GM12872 (cell line): ENCODE results near the gene SPATA12.

ENCODE experiments used
- TF ChIP-seq, protein P1 (sequence below): IDR thresholded peaks from 3 replicates; pipeline ENCODE4 v1.5.1; 2011; ENCODE audit warnings: low read depth, mild to moderate bottlenecking, low read length, moderate library complexity; ENCODE audit not compliant: insufficient read depth

The SPATA12 gene

DNA sequence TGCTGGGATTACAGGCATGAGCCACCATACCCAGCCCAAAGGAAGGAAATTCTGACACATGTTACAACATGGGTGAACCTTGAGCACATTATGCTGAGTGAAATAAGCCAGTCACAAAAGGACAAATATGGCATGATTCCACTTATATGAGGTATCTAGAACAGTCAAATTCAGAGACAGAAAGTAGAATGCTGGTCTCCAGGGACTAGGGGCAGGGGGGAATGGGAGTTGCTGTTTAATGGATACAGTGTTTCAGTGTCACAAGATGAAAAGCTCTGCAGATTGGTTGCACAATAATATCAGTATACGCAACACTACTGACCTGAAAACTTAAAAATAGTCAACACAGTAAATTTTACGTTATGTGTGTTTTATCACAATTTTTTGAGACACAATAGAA lies 4.1 kb downstream of the SPATA12 start:
- TF ChIP-seq, protein P1, sequence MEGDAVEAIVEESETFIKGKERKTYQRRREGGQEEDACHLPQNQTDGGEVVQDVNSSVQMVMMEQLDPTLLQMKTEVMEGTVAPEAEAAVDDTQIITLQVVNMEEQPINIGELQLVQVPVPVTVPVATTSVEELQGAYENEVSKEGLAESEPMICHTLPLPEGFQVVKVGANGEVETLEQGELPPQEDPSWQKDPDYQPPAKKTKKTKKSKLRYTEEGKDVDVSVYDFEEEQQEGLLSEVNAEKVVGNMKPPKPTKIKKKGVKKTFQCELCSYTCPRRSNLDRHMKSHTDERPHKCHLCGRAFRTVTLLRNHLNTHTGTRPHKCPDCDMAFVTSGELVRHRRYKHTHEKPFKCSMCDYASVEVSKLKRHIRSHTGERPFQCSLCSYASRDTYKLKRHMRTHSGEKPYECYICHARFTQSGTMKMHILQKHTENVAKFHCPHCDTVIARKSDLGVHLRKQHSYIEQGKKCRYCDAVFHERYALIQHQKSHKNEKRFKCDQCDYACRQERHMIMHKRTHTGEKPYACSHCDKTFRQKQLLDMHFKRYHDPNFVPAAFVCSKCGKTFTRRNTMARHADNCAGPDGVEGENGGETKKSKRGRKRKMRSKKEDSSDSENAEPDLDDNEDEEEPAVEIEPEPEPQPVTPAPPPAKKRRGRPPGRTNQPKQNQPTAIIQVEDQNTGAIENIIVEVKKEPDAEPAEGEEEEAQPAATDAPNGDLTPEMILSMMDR: no peak

DNA sequence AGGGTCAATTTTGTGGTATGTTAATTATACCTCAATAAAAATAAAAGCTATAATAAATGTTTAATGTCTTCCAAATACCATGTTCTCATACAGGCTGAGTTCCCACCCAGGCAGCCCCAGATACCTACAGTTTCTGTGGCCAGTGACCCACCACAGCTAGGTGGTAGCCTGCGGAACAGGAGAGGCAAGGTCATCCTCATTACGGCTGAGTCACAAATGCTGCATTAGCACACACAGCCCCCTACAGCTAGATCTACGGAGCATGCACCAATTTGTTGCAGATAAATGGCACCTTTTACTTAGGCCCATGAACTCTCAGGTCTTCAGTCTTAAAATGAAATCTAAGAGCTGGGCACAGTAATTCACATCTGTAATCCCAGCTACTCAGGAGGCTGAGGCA lies 5.1 kb downstream of the SPATA12 start:
- TF ChIP-seq, protein P1: no peak

DNA sequence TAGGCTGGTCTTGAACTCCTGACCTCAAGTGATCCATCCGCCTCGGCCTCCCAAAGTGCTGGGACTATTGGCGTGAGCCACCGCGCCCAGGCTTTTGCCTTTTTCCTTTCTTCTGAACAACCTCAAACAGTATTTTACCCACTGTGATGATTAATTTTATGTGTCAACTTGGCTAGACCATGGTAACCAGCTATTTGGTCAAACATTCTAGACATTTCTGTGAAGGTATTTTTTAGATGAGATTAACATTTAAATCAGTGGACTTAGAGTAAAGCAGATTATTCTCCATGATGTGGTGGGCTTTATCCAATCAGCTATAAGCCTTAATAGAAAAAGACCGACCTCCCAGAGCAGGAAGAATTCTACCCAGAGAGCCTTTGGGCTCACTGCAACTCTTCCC lies 6.0 kb downstream of the SPATA12 start:
- TF ChIP-seq, protein P1: no peak

DNA sequence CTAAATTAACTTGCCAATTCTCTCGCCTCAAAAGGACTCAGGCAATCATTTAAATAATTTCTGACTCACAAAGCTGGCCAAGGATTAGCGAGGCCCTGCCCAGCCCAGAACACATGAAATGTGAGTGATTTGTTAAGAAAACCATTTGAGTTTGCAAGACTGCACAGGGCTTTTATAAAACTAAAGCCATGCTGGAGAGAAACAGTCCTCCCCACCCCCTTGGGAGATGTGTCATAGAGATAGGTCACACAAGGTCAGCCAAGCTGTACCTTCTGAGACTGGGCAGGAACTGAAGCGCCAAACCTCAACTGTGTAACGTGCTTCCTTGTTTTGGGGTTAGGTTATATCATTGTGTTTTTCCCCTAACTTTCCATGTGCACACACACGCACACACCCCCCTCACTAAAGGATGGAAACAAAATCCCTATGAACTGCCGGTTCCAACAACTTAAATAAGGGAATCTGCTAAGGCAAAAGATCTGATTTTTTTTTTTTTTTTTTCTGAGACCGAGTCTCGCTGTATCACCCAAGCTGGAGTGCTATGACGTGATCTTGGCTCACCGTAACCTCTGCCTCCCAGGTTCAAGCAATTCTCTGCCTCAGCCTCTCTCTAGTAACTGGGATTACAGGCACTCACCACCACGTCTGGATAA lies 8.1 kb downstream of the SPATA12 start:
- TF ChIP-seq, protein P1: no peak

DNA sequence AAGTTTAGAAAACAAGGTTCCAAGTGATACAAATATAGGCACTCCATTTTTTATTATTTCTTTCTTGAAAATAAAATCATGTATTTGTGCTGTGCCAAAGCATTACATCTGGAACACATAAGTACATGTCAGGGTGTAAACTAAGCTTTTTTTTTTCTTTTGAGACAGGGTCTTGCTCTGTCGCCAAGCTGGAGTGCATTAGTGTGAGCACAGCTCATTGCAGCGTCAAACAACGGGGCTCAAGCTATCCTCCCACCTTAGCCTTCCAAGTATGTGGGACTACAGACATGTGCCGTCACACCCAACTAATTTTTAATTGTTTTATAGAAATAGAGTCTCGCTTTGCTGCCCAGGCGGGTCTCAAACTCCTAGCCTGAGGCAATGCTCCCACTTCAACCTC lies 9.0 kb downstream of the SPATA12 start:
- TF ChIP-seq, protein P1: no peak

DNA sequence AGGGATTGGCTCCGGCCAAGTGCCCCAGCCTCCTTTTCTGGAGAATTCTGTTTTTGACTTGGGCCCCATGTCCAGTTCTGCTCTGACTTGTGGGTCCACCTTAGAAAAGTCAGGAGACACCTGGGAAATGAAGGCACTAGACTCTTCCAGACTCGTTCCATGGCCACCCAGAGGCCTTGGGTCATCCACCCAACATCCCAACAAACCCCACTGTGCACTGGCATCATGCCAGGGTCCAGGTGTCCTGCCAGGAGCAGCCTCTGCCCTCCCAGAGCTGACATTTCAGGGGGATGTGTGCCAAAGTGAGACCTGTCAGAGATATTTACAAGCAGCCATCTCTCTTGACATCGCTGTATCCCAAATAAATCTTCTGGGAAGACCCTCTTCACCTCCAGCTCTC lies 13.2 kb downstream of the SPATA12 start:
- TF ChIP-seq, protein P1: no peak

DNA sequence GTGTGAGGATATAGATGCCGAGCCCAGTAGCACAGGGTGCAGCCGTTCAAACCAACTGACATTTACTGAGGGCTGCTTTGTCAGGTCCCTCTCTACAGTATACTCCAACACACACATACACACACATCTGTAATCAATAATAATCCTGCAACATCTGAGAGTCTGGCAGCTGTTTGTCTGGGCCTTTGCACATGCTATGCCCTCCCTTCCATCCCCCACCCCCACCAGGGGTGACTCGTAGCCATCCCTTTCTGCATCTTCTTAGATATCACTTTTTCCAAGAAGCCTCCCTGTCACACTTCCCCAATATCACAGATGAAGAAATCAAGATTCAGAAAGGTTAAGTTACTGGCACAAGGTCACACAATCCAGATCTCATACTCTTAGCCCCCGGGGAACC lies 13.7 kb downstream of the SPATA12 start:
- TF ChIP-seq, protein P1: no peak
